K562 (cell line): ENCODE results near the gene ELOVL7. TPM values are rescaled to one million over a fixed set of nuclear protein-coding genes. Genes with fewer than 3 reads are reported as not detected.

Experiments used
- ATAC-seq: fragments of 200-7000 bp; cut with Tn5 transposase; 3 replicates; pipeline ENCODE4 v1.9.1; 2020; ENCODE audit warnings: moderate library complexity
- BruUV-seq: library from RNA; stranded (reverse); fragments of 400-500 nt; replicated peaks from 2 replicates; lab custom pipeline; 2021; lab: Mats Ljungman, UMichigan
- CTCF ChIA-PET: fragments of 300-600 bp; formaldehyde crosslinking; extraction: SDS; loops from one replicate; lab custom pipeline; 2021; ENCODE audit warnings: low intra/inter-chr PET ratio; lab: Yijun Ruan, JAX
- POLR2A ChIA-PET: fragments of 300-600, 350-650 bp; sonication (Branson Sonifier 250); formaldehyde crosslinking; extraction: SDS; loops from one replicate; lab custom pipeline; 2021; ENCODE audit warnings: antibody characterized with exemption, inconsistent platforms; lab: Yijun Ruan, JAX
- DNase-seq, 4 experiments: peaks; one replicate each; pipeline versions ENCODE4 v3.0.0 to v3.0.0-alpha.2; 2011 to 2018; ENCODE audit warnings: low spot score in 3 of 4, mixed read lengths in 3 of 4; ENCODE audit errors: extremely low read depth in 1 of 4
- FAIRE-seq: peaks from 2 replicates; lab custom pipeline; 2011; peaks lifted over from hg19 to GRCh38; lab: Jason Lieb, UNC
- H2AFZ ChIP-seq: 2 replicates; pipeline ENCODE4 v1.6.0; 2011; ENCODE audit warnings: low read depth, low read length, control low read depth, inconsistent platforms
- H3K27ac ChIP-seq: fragments of 200-600 bp; 3 replicates; pipeline ENCODE4 v1.8.0; 2011; ENCODE audit warnings: low read depth, mild to moderate bottlenecking, control low read depth, inconsistent platforms, low read length, moderate library complexity, mixed read lengths; ENCODE audit errors: extremely low read depth
- H3K27me3 ChIP-seq, 2 experiments: fragments of 300-600 bp in 1 of 2; 2 replicates in 1 of 2; 3 replicates in 1 of 2; pipeline versions ENCODE4 v1.6.0 to v1.8.0; 2011; ENCODE audit warnings: inconsistent platforms in 2 of 2, low read length in 2 of 2, mild to moderate bottlenecking in 1 of 2, mixed read lengths in 1 of 2, moderate library complexity in 1 of 2; ENCODE audit not compliant: control insufficient read depth in 2 of 2, insufficient read depth in 2 of 2
- H3K36me3 ChIP-seq: fragments of 300-600 bp; 3 replicates; pipeline ENCODE4 v1.8.0; 2011; ENCODE audit warnings: mild to moderate bottlenecking, low read length, inconsistent platforms; ENCODE audit not compliant: control insufficient read depth, insufficient read depth
- H3K4me1 ChIP-seq, 2 experiments: fragments of 200-600 bp in 1 of 2; replicated peaks in 1 of 2; 2 replicates in 1 of 2; 3 replicates in 1 of 2; pipeline versions ENCODE4 v1.5.1 to v1.8.0; 2011; ENCODE audit warnings: inconsistent platforms in 2 of 2, low read length in 2 of 2, mild to moderate bottlenecking in 1 of 2, mixed read lengths in 1 of 2, moderate library complexity in 1 of 2; ENCODE audit not compliant: control insufficient read depth in 2 of 2, insufficient read depth in 2 of 2
- H3K4me2 ChIP-seq: 2 replicates; pipeline ENCODE4 v1.6.1; 2011; ENCODE audit warnings: low read length, control low read depth, inconsistent platforms, mixed read lengths; ENCODE audit not compliant: insufficient read depth
- H3K4me3 ChIP-seq: fragments of 200-600 bp; sonication (generic), shearing (Covaris generic); 2 replicates; pipeline ENCODE4 v1.5.1; 2016; ENCODE audit warnings: control low read depth, inconsistent platforms
- H3K79me2 ChIP-seq: fragments of 200-600 bp; 3 replicates; pipeline ENCODE4 v1.8.0; 2011; ENCODE audit warnings: low read length, inconsistent platforms; ENCODE audit not compliant: control insufficient read depth, insufficient read depth
- H3K9ac ChIP-seq, 2 experiments: 2 replicates each; pipeline versions ENCODE4 v1.6.0 to v1.6.1; 2011; ENCODE audit warnings: low read depth in 2 of 2, low read length in 2 of 2, control low read depth in 1 of 2, inconsistent platforms in 1 of 2, mild to moderate bottlenecking in 1 of 2, mixed read lengths in 1 of 2; ENCODE audit not compliant: insufficient read depth in 1 of 2
- H3K9me1 ChIP-seq: one replicate; pipeline ENCODE4 v1.6.0; 2011; ENCODE audit warnings: inconsistent platforms, mild to moderate bottlenecking, low read length, moderate library complexity; ENCODE audit not compliant: control insufficient read depth, insufficient read depth
- H3K9me3 ChIP-seq: replicated peaks from 2 replicates; pipeline ENCODE4 v1.5.1; 2011; ENCODE audit warnings: low read depth, low read length, inconsistent platforms; ENCODE audit not compliant: control insufficient read depth, insufficient read depth
- H4K20me1 ChIP-seq: replicated peaks from 2 replicates; pipeline ENCODE4 v1.6.1; 2011; ENCODE audit warnings: low read length, inconsistent platforms, mixed read lengths; ENCODE audit not compliant: control insufficient read depth, insufficient read depth
- CREB3 ChIP-seq: fragments of 450-650 bp; conservative IDR thresholded peaks from 2 replicates; pipeline ENCODE4 v1.6.1; 2016; ENCODE audit warnings: missing genetic modification characterization, low read depth, mild to moderate bottlenecking, missing compliant biosample characterization, moderate library complexity
- CREM ChIP-seq: IDR thresholded peaks from 2 replicates; pipeline ENCODE4 v1.6.1; 2014; ENCODE audit warnings: antibody characterized with exemption, low read depth
- CTBP1 ChIP-seq: fragments of 450-650 bp; IDR thresholded peaks from 2 replicates; pipeline ENCODE4 v1.6.1; 2016; ENCODE audit warnings: borderline replicate concordance
- ELK1 ChIP-seq: sonication (generic); formaldehyde crosslinking; IDR thresholded peaks from 2 replicates; pipeline ENCODE4 v1.8.1; 2022; ENCODE audit warnings: missing genetic modification reagents
- ESRRA ChIP-seq: fragments of 450-650 bp; IDR thresholded peaks from 2 replicates; pipeline ENCODE4 v1.6.1; 2014; ENCODE audit warnings: low read depth, mild to moderate bottlenecking, moderate library complexity, borderline replicate concordance
- ETV1 ChIP-seq: fragments of 450-650 bp; conservative IDR thresholded peaks from 2 replicates; pipeline ENCODE4 v1.6.1; 2016; ENCODE audit warnings: missing genetic modification characterization, control low read depth, low read depth, missing compliant biosample characterization
- GATAD2A ChIP-seq: fragments of 450-650 bp; IDR thresholded peaks from 2 replicates; pipeline ENCODE4 v1.6.1; 2017
- GTF2E2 ChIP-seq: fragments of 200-800 bp; sonication (Bioruptor generic); IDR thresholded peaks from 2 replicates; pipeline ENCODE4 v1.6.1; 2016; ENCODE audit warnings: missing genetic modification characterization, missing compliant biosample characterization
- MNT ChIP-seq, 2 experiments: fragments of 450-650 bp; conservative IDR thresholded peaks; 2 replicates each; pipeline ENCODE4 v1.6.1; 2017; ENCODE audit warnings: mild to moderate bottlenecking in 2 of 2, moderate library complexity in 2 of 2
- NFIC ChIP-seq: fragments of 450-650 bp; IDR thresholded peaks from 2 replicates; pipeline ENCODE4 v1.6.1; 2017; ENCODE audit warnings: mild to moderate bottlenecking, inconsistent platforms
- ZNF408 ChIP-seq: fragments of 250-450 bp; sonication (Bioruptor Pico); IDR thresholded peaks from 2 replicates; pipeline ENCODE4 v1.4.0; 2020; ENCODE audit warnings: low read depth, mild to moderate bottlenecking, moderate library complexity
- WGBS: fragments of 100-300 bp; shearing (Covaris generic); methylation state at CpG from one replicate; pipeline ENCODE4 v1.1.6; 2016; ENCODE audit warnings: low coverage, mixed read lengths; ENCODE audit not compliant: insufficient coverage; ENCODE audit errors: missing lambda C conversion rate; 5-methylcytosine and 5-hydroxymethylcytosine counted together
- in situ Hi-C: fragments of 300-500 bp; cut with MboI; formaldehyde crosslinking; loops from 4 replicates; pipeline ENCODE4 v1.15.0; 2018; ENCODE audit warnings: inconsistent platforms, mixed read lengths
- intact Hi-C: fragments of 100-400 bp; cut with micrococcal nuclease; formaldehyde crosslinking; loops from 2 replicates; pipeline ENCODE4 v1.14.2; 2022
- polyA plus RNA-seq, 8 experiments: library from polyadenylated mRNA; depleted of rRNA in 4 of 8; stranded (reverse) in 5 of 8; unstranded in 3 of 8; fragments of >200 nt; fragmentation: Nextera tagmentation in 2 of 8; fragmentation: Illumina TruSeq in 1 of 8; extraction: Ambion mirVana in 2 of 8; extraction: Trizol in 1 of 8; gene quantifications; 2 replicates each; pipeline versions ENCODE4 v1.2.1 to v1.2.3, GENCODE V29; 2011 to 2014; ENCODE audit warnings: inconsistent platforms in 1 of 8, missing spikeins in 1 of 8
- total RNA-seq, 7 experiments: library from RNA; depleted of rRNA in 6 of 7; stranded (reverse); fragments of >200 nt in 6 of 7; fragmentation: Illumina TruSeq in 2 of 7; extraction: Trizol in 2 of 7; gene quantifications; 2 replicates each; pipeline versions ENCODE4 v1.2.1 to v1.2.3, GENCODE V29; 2011 to 2021; ENCODE audit warnings: low replicate concordance in 1 of 7

ELOVL7 gene
- total and polyA plus RNA-seq, 9 of the 15 experiments (the other 6 are each of a cell fraction or from before 2014, with no cell fraction given) = 4.5 to 12.3 (median 6.9) TPM

- ChIA-PET POLR2A (interaction anchor here (1.2 to 1.4 kb wide), 2 partner anchors 16 to 59 kb away, joined by 3 read pairs; no protein-coding TSS in a partner anchor), CTCF (no interaction called here)
- H3K27ac ChIP-seq = no peak overlapping the region
- no peaks in the 10 kb centered on the region for H3K4me1 ChIP-seq
- intact Hi-C loops (no loop called here), in situ Hi-C loops (no loop called here)
- no peaks in the 10 kb centered on the region for H3K9me3 ChIP-seq
- no peaks in the 10 kb centered on the region for H3K27me3 ChIP-seq
- WGBS = 75% methylated on average over 2 of the region's 2 CpGs
- no peaks in the 10 kb centered on the region for H3K9me1 ChIP-seq
- no peaks in the 10 kb centered on the region for H3K36me3 ChIP-seq
- no peaks in the 10 kb centered on the region for H3K79me2 ChIP-seq
- no peaks in the 10 kb centered on the region for H4K20me1 ChIP-seq
- ATAC-seq (no peak), DNase-seq (no peak), FAIRE-seq (no peak)
- no peak overlapping the region for H3K4me3 ChIP-seq
- no peak overlapping the region for H2AFZ ChIP-seq
- no TSS peak for BruUV-seq
- H3K9ac ChIP-seq = no peak overlapping the region
- no peak overlapping the region for H3K4me2 ChIP-seq
- TF ChIP-seq NFIC (no peak), ZNF408 (CRISPR knock-in tag) (no peak), ESRRA (no peak), CREM (no peak), GATAD2A (no peak), GTF2E2 (tag) (no peak), CTBP1 (no peak), CREB3 (tag) (no peak), ETV1 (no peak), MNT (conservative IDR thresholded peaks at IDR 0.05) (no peak), ELK1 (CRISPR knock-in tag) (no peak)
- TF ChIP-seq, all 486 proteins: peak for 0
These were observed 64.6 kb downstream of the ELOVL7 start for GRCh38 chr5:60779466-60779865.
